ENCODE data around the gene PRRC2B. TPM values are rescaled to one million over a fixed set of nuclear protein-coding genes. Genes with fewer than 3 reads are reported as not detected.
"Not testable (repeated sequence)": the region's sequence is repeated elsewhere in the genome, so short reads cannot be mapped to it uniquely, and the experiment has no call there.

PRRC2B gene
- total and polyA plus RNA-seq, 2 of the 8 experiments (the other 6 are each of a cell fraction or from before 2014, with no cell fraction given): 37.3 to 249 TPM

DNA sequence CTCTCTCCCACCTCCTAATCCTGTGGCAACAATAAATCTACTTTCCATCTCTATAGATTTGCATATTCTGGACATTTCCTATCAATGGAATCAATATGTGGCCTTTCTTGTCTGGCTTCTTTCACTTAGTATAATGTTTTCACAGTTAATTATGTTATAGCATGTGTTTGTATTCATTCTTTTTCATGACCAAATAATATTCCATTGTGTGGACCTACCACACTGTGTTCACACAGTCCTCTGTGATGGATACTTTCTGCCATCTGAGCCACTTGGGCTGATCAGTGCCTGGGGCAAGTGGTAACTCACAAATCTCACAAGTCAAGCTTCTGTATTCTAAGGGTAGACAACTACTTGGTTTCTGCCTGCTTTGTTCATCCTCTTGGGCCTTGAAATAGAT is 60.1 kb downstream of the PRRC2B start (continued):
- TF ChIP-seq SIN3A (conservative IDR thresholded peaks at IDR 0.05 in 1 of 2, IDR thresholded peaks at IDR 0.05 in 1 of 2; ENCODE audit: low read depth in 1 of 2, low read length in 2 of 2): no peak
- no peak for TF ChIP-seq TAF1 (IDR thresholded peaks at IDR 0.05; ENCODE audit: low read depth, low read length)
- no peak for TF ChIP-seq CREB1 (IDR thresholded peaks at IDR 0.05)
- TF ChIP-seq MAFK (IDR thresholded peaks at IDR 0.05; ENCODE audit: low read depth, low read length): no peak
- TF ChIP-seq CHD2 (IDR thresholded peaks at IDR 0.05; ENCODE audit: low read length): no peak
- TF ChIP-seq POLR2A (IDR thresholded peaks at IDR 0.05; ENCODE audit: control extremely low read depth in 1 of 2, low read depth in 2 of 2, low read length in 2 of 2): no peak

DNA sequence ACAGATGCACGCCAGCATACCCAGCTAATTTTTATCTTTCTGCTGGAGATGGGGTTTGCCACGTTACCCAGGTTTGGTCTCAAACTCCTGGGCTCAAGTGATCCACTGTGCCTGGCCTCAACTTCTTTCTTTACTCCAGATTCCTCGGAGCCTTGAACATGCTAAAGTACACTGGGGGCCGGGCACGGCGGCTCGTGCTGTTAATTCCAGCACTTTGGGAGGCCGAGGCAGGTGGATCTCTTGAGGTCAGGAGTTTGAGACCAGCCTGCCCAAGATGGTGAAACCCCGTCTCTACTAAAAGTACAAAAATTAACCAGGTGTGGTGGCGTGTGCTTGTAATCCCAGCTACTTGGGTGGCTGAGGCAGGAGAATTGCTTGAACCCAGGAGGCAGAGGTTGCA is 61.8 kb downstream of the PRRC2B start:
- H2BK20ac ChIP-seq (ENCODE audit: low read length); H2BK15ac ChIP-seq (ENCODE audit: low read length); H2BK5ac ChIP-seq (ENCODE audit: low read depth, low read length); H4K91ac ChIP-seq (replicated peaks; ENCODE audit: insufficient read length, low read length); H2AK5ac ChIP-seq (ENCODE audit: low read depth, low read length); H3K4me3 ChIP-seq (ENCODE audit: extremely low read depth in 1 of 4, insufficient read depth in 2 of 4, low read depth in 3 of 4, low read length in 4 of 4); H2AFZ ChIP-seq (ENCODE audit: low read length); H3K23ac ChIP-seq (ENCODE audit: insufficient read length); H3K27me3 ChIP-seq (replicated peaks in 1 of 4; ENCODE audit: control insufficient read depth in 3 of 4, extremely low read depth in 1 of 4, insufficient read depth in 3 of 4, low read length in 3 of 4); H3K18ac ChIP-seq (ENCODE audit: extremely low read depth, low read length); H3K4me2 ChIP-seq (ENCODE audit: insufficient read depth in 1 of 2, low read depth in 2 of 2, low read length in 2 of 2); H3K9ac ChIP-seq (replicated peaks in 1 of 4; ENCODE audit: extremely low read depth in 1 of 4, low read depth in 3 of 4, low read length in 3 of 4); POLR2A ChIA-PET (ENCODE audit: partially characterized antibody); H3K23me2 ChIP-seq (ENCODE audit: low read depth, low read length); H4K5ac ChIP-seq (ENCODE audit: insufficient read length, low read depth, low read length); H3K27ac ChIP-seq (ENCODE audit: low read depth, low read length); H2BK120ac ChIP-seq (replicated peaks; ENCODE audit: low read depth, low read length); H3K4me1 ChIP-seq (replicated peaks in 1 of 4; ENCODE audit: control insufficient read depth in 3 of 4, insufficient read depth in 4 of 4, low read length in 3 of 4); H3K56ac ChIP-seq (replicated peaks; ENCODE audit: insufficient read length, low read depth, low read length); H4K8ac ChIP-seq (ENCODE audit: extremely low read depth, insufficient read depth, low read length); H3K4ac ChIP-seq (replicated peaks; ENCODE audit: insufficient read length, low read depth, low read length); DNase-seq (ENCODE audit: low read depth in 1 of 2, low spot score in 2 of 2); H3K14ac ChIP-seq (ENCODE audit: insufficient read length); H2BK12ac ChIP-seq (ENCODE audit: low read depth, low read length); H3K9me3 ChIP-seq (ENCODE audit: insufficient read depth in 2 of 2, low read depth in 1 of 2, low read length in 1 of 2); FAIRE-seq: not testable (repeated sequence)
- peaks cover 0 to 37% of the 10 kb centered on the region in 2 experiments; a peak in 3 of 4 replicates for H3K79me2 ChIP-seq (ENCODE audit: control insufficient read depth in 1 of 2, insufficient read depth in 2 of 2, low read length in 2 of 2)
- H3K79me1 ChIP-seq (ENCODE audit: low read depth, low read length): peaks cover 17% of the 10 kb centered on the region
- H3K36me3 ChIP-seq (ENCODE audit: control insufficient read depth in 2 of 4, insufficient read depth in 4 of 4, low read length in 3 of 4): peaks cover 39 to 92% (median 67%) of the 10 kb centered on the region in 4 experiments
- WGBS, 2 experiments (ENCODE audit: extremely low coverage in 1 of 2, insufficient coverage in 1 of 2, insufficient read length in 1 of 2, insufficient replicate concordance in 2 of 2, low coverage in 1 of 2, low lambda C conversion rate in 2 of 2, missing lambda C conversion rate in 1 of 2): 94% methylated on average over 10 of the region's 10 CpGs; no CpG with 5 or more reads in 1 of the 2 experiments
- H4K20me1 ChIP-seq (replicated peaks in 1 of 2; ENCODE audit: control insufficient read depth in 1 of 2, insufficient read depth in 2 of 2, low read length in 2 of 2): peaks cover 4 to 17% of the 10 kb centered on the region in 2 experiments
- CTCF ChIA-PET (ENCODE audit: partially characterized antibody): interaction anchor here (5.1 kb wide), 1 partner anchor 20 kb away, joined by 31 read pairs; no protein-coding TSS in a partner anchor

Measured in H1 (cell line).